ENCODE measurements around the gene GAPVD1. TPM values are rescaled to one million over a fixed set of nuclear protein-coding genes. Genes with fewer than 3 reads are reported as not detected.

The GAPVD1 gene
- total and polyA plus RNA-seq, 2 of the 8 experiments (the other 6 are each of a cell fraction or from before 2014, with no cell fraction given): 5.5 to 40.5 TPM

DNA sequence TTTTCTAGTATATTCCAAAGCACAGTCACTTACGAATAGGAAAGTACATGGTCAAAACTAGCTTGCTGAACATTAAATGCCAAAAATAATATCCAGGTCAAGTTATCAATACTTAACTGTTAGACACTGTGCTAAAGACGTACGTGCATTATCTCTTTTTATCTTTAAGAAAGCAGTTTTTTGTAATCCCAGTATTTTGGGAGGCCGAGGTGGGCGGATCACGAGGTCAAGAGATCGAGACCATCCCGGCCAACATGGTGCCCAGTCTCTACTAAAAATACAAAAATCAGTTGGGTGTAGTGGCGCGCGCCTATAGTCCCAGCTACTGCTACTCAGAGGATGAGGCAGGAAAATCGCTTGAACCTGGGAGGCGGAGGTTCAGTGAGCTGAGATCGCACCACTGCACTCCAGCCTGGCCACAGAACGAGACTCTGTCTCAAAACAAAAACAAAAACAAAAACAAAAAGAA, 17.8 kb upstream of the GAPVD1 start:
- H3K23ac ChIP-seq (ENCODE audit: insufficient read length): no peak overlapping the region
- H3K27ac ChIP-seq (ENCODE audit: low read depth, low read length): no peak overlapping the region
- H3K27me3 ChIP-seq (replicated peaks in 1 of 4; ENCODE audit: control insufficient read depth in 3 of 4, extremely low read depth in 1 of 4, insufficient read depth in 3 of 4, low read length in 3 of 4): no peaks in the 10 kb centered on the region
- no peak overlapping the region for H2BK5ac ChIP-seq (ENCODE audit: low read depth, low read length)
- no peaks in the 10 kb centered on the region for H3K9me3 ChIP-seq (ENCODE audit: insufficient read depth in 2 of 2, low read depth in 1 of 2, low read length in 1 of 2)
- H2BK20ac ChIP-seq (ENCODE audit: low read length): no peak overlapping the region
- no peak overlapping the region for H2AFZ ChIP-seq (ENCODE audit: low read length)
- CTCF ChIA-PET (ENCODE audit: partially characterized antibody): interaction anchor here (4.3 kb wide), 1 partner anchor 12 kb away, joined by 14 read pairs; no protein-coding TSS in a partner anchor
- H3K56ac ChIP-seq (replicated peaks; ENCODE audit: insufficient read length, low read depth, low read length): no peak overlapping the region
- no peak overlapping the region for H2BK12ac ChIP-seq (ENCODE audit: low read depth, low read length)
- DNase-seq (ENCODE audit: low read depth in 1 of 2, low spot score in 2 of 2) (no peak), FAIRE-seq (no peak)
- H2BK15ac ChIP-seq (ENCODE audit: low read length): no peak overlapping the region
- no peak overlapping the region for H3K14ac ChIP-seq (ENCODE audit: insufficient read length)
- no peak overlapping the region for H3K4me3 ChIP-seq (ENCODE audit: extremely low read depth in 1 of 4, insufficient read depth in 2 of 4, low read depth in 3 of 4, low read length in 4 of 4)
- H2AK5ac ChIP-seq (ENCODE audit: low read depth, low read length): no peak overlapping the region
- H4K8ac ChIP-seq (ENCODE audit: extremely low read depth, insufficient read depth, low read length): no peak overlapping the region
- no peaks in the 10 kb centered on the region for H3K79me1 ChIP-seq (ENCODE audit: low read depth, low read length)
- H3K23me2 ChIP-seq (ENCODE audit: low read depth, low read length): peaks cover 9% of the 10 kb centered on the region; the same call in 1 of the 2 replicates
- WGBS, 2 experiments (ENCODE audit: extremely low coverage in 1 of 2, insufficient coverage in 1 of 2, insufficient read length in 1 of 2, insufficient replicate concordance in 2 of 2, low coverage in 1 of 2, low lambda C conversion rate in 2 of 2, missing lambda C conversion rate in 1 of 2): 94% methylated on average over 15 of the region's 15 CpGs; no CpG with 5 or more reads in 1 of the 2 experiments
- no peak overlapping the region for H3K18ac ChIP-seq (ENCODE audit: extremely low read depth, low read length)
- peaks cover 7 to 23% of the 10 kb centered on the region in 2 experiments for H3K79me2 ChIP-seq (ENCODE audit: control insufficient read depth in 1 of 2, insufficient read depth in 2 of 2, low read length in 2 of 2)
- H3K36me3 ChIP-seq (ENCODE audit: control insufficient read depth in 2 of 4, insufficient read depth in 4 of 4, low read length in 3 of 4): peaks cover 6 to 15% (median 7%) of the 10 kb centered on the region in 4 experiments
- H3K4me1 ChIP-seq (replicated peaks in 1 of 4; ENCODE audit: control insufficient read depth in 3 of 4, insufficient read depth in 4 of 4, low read length in 3 of 4): peaks cover 0 to 3% (median 0%) of the 10 kb centered on the region in 4 experiments; a peak in 1 of 7 replicates
- H2BK120ac ChIP-seq (replicated peaks; ENCODE audit: low read depth, low read length): no peak overlapping the region
- no peak overlapping the region for H4K91ac ChIP-seq (replicated peaks; ENCODE audit: insufficient read length, low read length)
- H3K9ac ChIP-seq (replicated peaks in 1 of 4; ENCODE audit: extremely low read depth in 1 of 4, low read depth in 3 of 4, low read length in 3 of 4): no peak overlapping the region
- no peak overlapping the region for H3K4me2 ChIP-seq (ENCODE audit: insufficient read depth in 1 of 2, low read depth in 2 of 2, low read length in 2 of 2)
- POLR2A ChIA-PET (ENCODE audit: partially characterized antibody): interaction anchor here (1.1 to 2.1 kb wide), 3 partner anchors 9 to 17 kb away, joined by 3 to 8 read pairs (median 4); no protein-coding TSS in a partner anchor
- peaks cover 0 to 9% of the 10 kb centered on the region in 2 experiments for H4K20me1 ChIP-seq (replicated peaks in 1 of 2; ENCODE audit: control insufficient read depth in 1 of 2, insufficient read depth in 2 of 2, low read length in 2 of 2)
- H3K4ac ChIP-seq (replicated peaks; ENCODE audit: insufficient read length, low read depth, low read length): no peak overlapping the region
- no peak overlapping the region for H4K5ac ChIP-seq (ENCODE audit: insufficient read length, low read depth, low read length)
- TF ChIP-seq TAF1 (IDR thresholded peaks at IDR 0.05; ENCODE audit: low read depth, low read length) (no peak), TCF12 (IDR thresholded peaks at IDR 0.05; ENCODE audit: low read depth, low read length) (no peak), KDM4A (IDR thresholded peaks at IDR 0.05; ENCODE audit: low read depth, low read length, severe bottlenecking) (no peak), TBP (IDR thresholded peaks at IDR 0.05; ENCODE audit: low read depth, low read length) (no peak), RXRA (IDR thresholded peaks at IDR 0.05; ENCODE audit: insufficient read depth, low read depth, low read length) (no peak), CEBPB (IDR thresholded peaks at IDR 0.05; ENCODE audit: low read depth, low read length) (no peak), CREB1 (IDR thresholded peaks at IDR 0.05) (no peak), FOSL1 (IDR thresholded peaks at IDR 0.05; ENCODE audit: insufficient read depth, low read depth, low read length) (no peak), EZH2 (IDR thresholded peaks at IDR 0.05; ENCODE audit: low read depth, low read length, severe bottlenecking) (no peak), JUN (IDR thresholded peaks at IDR 0.05; ENCODE audit: low read depth, low read length) (no peak), HDAC6 (IDR thresholded peaks at IDR 0.05; ENCODE audit: low read depth, low read length) (no peak), CHD2 (IDR thresholded peaks at IDR 0.05; ENCODE audit: low read length) (no peak), PHF8 (conservative IDR thresholded peaks at IDR 0.05; ENCODE audit: low read depth, low read length) (no peak), ASH2L (IDR thresholded peaks at IDR 0.05; ENCODE audit: low read length) (no peak)
- TF ChIP-seq, protein P1, sequence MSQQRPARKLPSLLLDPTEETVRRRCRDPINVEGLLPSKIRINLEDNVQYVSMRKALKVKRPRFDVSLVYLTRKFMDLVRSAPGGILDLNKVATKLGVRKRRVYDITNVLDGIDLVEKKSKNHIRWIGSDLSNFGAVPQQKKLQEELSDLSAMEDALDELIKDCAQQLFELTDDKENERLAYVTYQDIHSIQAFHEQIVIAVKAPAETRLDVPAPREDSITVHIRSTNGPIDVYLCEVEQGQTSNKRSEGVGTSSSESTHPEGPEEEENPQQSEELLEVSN (IDR thresholded peaks at IDR 0.05): no peak
